ENCODE results near the gene IDH1. TPM values are rescaled to one million over a fixed set of nuclear protein-coding genes. Genes with fewer than 3 reads are reported as not detected.

Gene IDH1
- total and polyA plus RNA-seq, 2 of the 8 experiments (the other 6 are each of a cell fraction or from before 2014, with no cell fraction given): 174 to 398 TPM

DNA sequence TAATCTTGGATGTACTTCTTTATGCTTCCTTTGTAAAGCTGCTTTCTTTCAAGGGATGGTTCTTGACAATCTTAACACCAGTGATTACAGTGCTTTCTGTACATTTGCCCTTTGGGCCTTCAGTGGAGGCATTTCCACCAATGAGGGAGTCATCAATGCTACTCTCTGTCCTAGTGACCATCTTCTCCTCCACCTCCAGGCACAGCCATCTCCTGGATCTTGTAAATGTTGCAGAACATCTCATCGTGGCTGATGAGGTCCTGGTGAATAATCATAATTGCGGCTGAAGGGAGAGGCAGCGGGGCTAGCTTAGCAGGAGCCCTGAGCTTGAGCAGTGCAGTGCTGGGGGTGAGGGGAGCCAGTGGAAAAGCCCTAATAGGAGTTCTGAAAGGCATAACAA is 32.5 kb downstream of the IDH1 start:
- 95% methylated on average over 3 of the region's 3 CpGs; no CpG with 5 or more reads in 1 of the 2 experiments for WGBS, 2 experiments (ENCODE audit: extremely low coverage in 1 of 2, insufficient coverage in 1 of 2, insufficient read length in 1 of 2, insufficient replicate concordance in 2 of 2, low coverage in 1 of 2, low lambda C conversion rate in 2 of 2, missing lambda C conversion rate in 1 of 2)
- H4K91ac ChIP-seq (replicated peaks; ENCODE audit: insufficient read length, low read length): no peak overlapping the region
- TF ChIP-seq, protein P1, sequence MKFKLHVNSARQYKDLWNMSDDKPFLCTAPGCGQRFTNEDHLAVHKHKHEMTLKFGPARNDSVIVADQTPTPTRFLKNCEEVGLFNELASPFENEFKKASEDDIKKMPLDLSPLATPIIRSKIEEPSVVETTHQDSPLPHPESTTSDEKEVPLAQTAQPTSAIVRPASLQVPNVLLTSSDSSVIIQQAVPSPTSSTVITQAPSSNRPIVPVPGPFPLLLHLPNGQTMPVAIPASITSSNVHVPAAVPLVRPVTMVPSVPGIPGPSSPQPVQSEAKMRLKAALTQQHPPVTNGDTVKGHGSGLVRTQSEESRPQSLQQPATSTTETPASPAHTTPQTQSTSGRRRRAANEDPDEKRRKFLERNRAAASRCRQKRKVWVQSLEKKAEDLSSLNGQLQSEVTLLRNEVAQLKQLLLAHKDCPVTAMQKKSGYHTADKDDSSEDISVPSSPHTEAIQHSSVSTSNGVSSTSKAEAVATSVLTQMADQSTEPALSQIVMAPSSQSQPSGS (IDR thresholded peaks at IDR 0.05; ENCODE audit: low read length): no peak
- no peak for TF ChIP-seq PHF8 (conservative IDR thresholded peaks at IDR 0.05; ENCODE audit: low read depth, low read length)
- TF ChIP-seq SIN3A (conservative IDR thresholded peaks at IDR 0.05 in 1 of 2, IDR thresholded peaks at IDR 0.05 in 1 of 2; ENCODE audit: low read depth in 1 of 2, low read length in 2 of 2): no peak
- no peak for TF ChIP-seq POU5F1 (IDR thresholded peaks at IDR 0.05; ENCODE audit: low read depth, low read length)
- no peak for TF ChIP-seq ASH2L (IDR thresholded peaks at IDR 0.05; ENCODE audit: low read length)
- no peak for TF ChIP-seq TEAD4 (IDR thresholded peaks at IDR 0.05; ENCODE audit: low read depth, low read length)
- no peak for TF ChIP-seq KDM1A (IDR thresholded peaks at IDR 0.05; ENCODE audit: borderline replicate concordance, low read length)
- TF ChIP-seq GTF2F1 (IDR thresholded peaks at IDR 0.05; ENCODE audit: borderline replicate concordance, low read depth, low read length): no peak
- no peak for TF ChIP-seq EGR1 (IDR thresholded peaks at IDR 0.05; ENCODE audit: borderline replicate concordance, low read depth, low read length)
- TF ChIP-seq POLR2A (IDR thresholded peaks at IDR 0.05; ENCODE audit: control extremely low read depth in 1 of 2, low read depth in 2 of 2, low read length in 2 of 2): no peak
- no peak for TF ChIP-seq CEBPB (IDR thresholded peaks at IDR 0.05; ENCODE audit: low read depth, low read length)
- no peak for TF ChIP-seq TAF7 (optimal IDR thresholded peaks at IDR 0.05; ENCODE audit: borderline replicate concordance, low read depth, low read length)
- TF ChIP-seq HDAC6 (IDR thresholded peaks at IDR 0.05; ENCODE audit: low read depth, low read length): no peak
- FAIRE-seq (no peak), DNase-seq (ENCODE audit: low read depth in 1 of 2, low spot score in 2 of 2) (no peak)
- ChIA-PET POLR2A (ENCODE audit: partially characterized antibody) (no interaction called here), CTCF (ENCODE audit: partially characterized antibody) (interaction anchor here (1.5 kb wide), 1 partner anchor 47 kb away, joined by 3 read pairs; no protein-coding TSS in a partner anchor)
- no peak overlapping the region for H3K56ac ChIP-seq (replicated peaks; ENCODE audit: insufficient read length, low read depth, low read length)
- peaks cover under 1 to 9% of the 10 kb centered on the region in 2 experiments; a peak in 2 of 4 replicates for H3K9me3 ChIP-seq (ENCODE audit: insufficient read depth in 2 of 2, low read depth in 1 of 2, low read length in 1 of 2)
- H4K5ac ChIP-seq (ENCODE audit: insufficient read length, low read depth, low read length): no peak overlapping the region
- H2BK120ac ChIP-seq (replicated peaks; ENCODE audit: low read depth, low read length): no peak overlapping the region
- H3K36me3 ChIP-seq (ENCODE audit: control insufficient read depth in 2 of 4, insufficient read depth in 4 of 4, low read length in 3 of 4): no peaks in the 10 kb centered on the region
- no peak overlapping the region for H3K27ac ChIP-seq (ENCODE audit: low read depth, low read length)
- no peak overlapping the region for H3K9ac ChIP-seq (replicated peaks in 1 of 4; ENCODE audit: extremely low read depth in 1 of 4, low read depth in 3 of 4, low read length in 3 of 4)
- H3K79me2 ChIP-seq (ENCODE audit: control insufficient read depth in 1 of 2, insufficient read depth in 2 of 2, low read length in 2 of 2): no peaks in the 10 kb centered on the region
- no peak overlapping the region for H3K23ac ChIP-seq (ENCODE audit: insufficient read length)
- H3K4me3 ChIP-seq (ENCODE audit: extremely low read depth in 1 of 4, insufficient read depth in 2 of 4, low read depth in 3 of 4, low read length in 4 of 4): no peak overlapping the region
- H2AFZ ChIP-seq (ENCODE audit: low read length): no peak overlapping the region
- no peak overlapping the region for H4K8ac ChIP-seq (ENCODE audit: extremely low read depth, insufficient read depth, low read length)
- H2BK20ac ChIP-seq (ENCODE audit: low read length): no peak overlapping the region
- H2BK5ac ChIP-seq (ENCODE audit: low read depth, low read length): no peak overlapping the region
- no peaks in the 10 kb centered on the region for H3K4me1 ChIP-seq (replicated peaks in 1 of 4; ENCODE audit: control insufficient read depth in 3 of 4, insufficient read depth in 4 of 4, low read length in 3 of 4)
- no peak overlapping the region for H3K18ac ChIP-seq (ENCODE audit: extremely low read depth, low read length)
- H3K4ac ChIP-seq (replicated peaks; ENCODE audit: insufficient read length, low read depth, low read length): no peak overlapping the region
- H4K20me1 ChIP-seq (replicated peaks in 1 of 2; ENCODE audit: control insufficient read depth in 1 of 2, insufficient read depth in 2 of 2, low read length in 2 of 2): no peaks in the 10 kb centered on the region
- H2AK5ac ChIP-seq (ENCODE audit: low read depth, low read length): no peak overlapping the region
- H3K14ac ChIP-seq (ENCODE audit: insufficient read length): no peak overlapping the region
- no peak overlapping the region for H2BK12ac ChIP-seq (ENCODE audit: low read depth, low read length)
- no peaks in the 10 kb centered on the region for H3K23me2 ChIP-seq (ENCODE audit: low read depth, low read length)
- H3K79me1 ChIP-seq (ENCODE audit: low read depth, low read length): no peaks in the 10 kb centered on the region
- H3K4me2 ChIP-seq (ENCODE audit: insufficient read depth in 1 of 2, low read depth in 2 of 2, low read length in 2 of 2): no peak overlapping the region
- no peaks in the 10 kb centered on the region for H3K27me3 ChIP-seq (replicated peaks in 1 of 4; ENCODE audit: control insufficient read depth in 3 of 4, extremely low read depth in 1 of 4, insufficient read depth in 3 of 4, low read length in 3 of 4)
- H2BK15ac ChIP-seq (ENCODE audit: low read length): no peak overlapping the region

All from H1 (cell line).